ENCODE results near the gene AMBRA1.

AMBRA1 gene

DNA sequence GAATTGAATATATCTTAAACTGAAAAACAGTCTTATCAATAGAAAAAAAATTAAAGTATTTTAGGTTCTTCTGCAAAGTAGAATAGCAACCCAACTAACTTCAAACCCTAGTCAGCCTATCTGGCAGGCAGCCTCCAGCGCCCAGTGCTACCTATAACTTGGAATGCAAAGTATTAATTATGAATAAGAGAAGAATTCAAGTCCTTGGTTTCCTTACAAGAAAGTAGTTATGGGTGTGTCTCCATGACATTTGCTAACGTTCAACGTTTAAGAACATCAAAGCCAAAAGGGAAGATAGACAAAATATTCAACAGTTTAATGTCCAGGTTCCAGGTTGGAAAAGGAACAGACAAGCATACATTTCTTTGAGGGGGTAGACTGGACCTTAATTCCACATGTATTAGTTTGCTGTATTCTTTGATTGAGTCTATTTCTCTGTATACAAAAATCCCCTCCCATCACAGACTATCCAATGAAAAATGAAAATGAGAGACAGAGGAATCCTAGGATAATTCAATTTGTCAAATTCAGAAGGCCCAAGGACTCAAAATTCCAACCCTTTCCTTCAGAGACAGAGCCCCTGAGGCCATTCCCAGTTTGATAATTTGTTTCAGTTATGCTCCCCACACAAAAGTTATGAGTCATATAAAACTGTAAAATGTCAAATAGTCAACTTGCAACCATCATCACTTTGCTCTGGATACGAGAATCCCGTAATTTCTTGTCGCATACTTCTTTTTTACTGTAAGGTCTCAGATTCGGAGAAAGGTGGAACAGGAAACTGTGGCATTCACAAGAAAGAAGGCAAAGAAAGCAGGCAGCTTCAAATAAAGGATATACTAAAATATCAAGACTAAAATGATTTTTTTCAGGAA is 118.5 kb downstream of the AMBRA1 start:
- no peak for DNase-seq (ENCODE audit: low read depth)

DNA sequence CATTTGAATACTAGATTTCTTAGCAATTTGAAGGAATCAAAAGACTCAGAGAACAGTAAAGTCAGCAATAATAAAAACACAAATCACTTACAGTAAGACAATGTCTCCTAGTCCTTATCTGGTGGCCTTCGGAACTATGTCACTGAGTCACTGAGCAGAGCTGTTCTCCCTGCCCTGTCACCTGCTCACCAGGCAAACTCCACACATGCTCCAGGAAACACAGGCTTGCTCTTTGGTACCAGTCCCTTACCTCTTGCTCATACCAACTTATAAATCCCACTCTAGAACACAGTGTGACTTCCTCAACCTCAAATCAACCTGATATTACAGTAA is 121.2 kb downstream of the AMBRA1 start:
- no peak for DNase-seq (ENCODE audit: low read depth)

DNA sequence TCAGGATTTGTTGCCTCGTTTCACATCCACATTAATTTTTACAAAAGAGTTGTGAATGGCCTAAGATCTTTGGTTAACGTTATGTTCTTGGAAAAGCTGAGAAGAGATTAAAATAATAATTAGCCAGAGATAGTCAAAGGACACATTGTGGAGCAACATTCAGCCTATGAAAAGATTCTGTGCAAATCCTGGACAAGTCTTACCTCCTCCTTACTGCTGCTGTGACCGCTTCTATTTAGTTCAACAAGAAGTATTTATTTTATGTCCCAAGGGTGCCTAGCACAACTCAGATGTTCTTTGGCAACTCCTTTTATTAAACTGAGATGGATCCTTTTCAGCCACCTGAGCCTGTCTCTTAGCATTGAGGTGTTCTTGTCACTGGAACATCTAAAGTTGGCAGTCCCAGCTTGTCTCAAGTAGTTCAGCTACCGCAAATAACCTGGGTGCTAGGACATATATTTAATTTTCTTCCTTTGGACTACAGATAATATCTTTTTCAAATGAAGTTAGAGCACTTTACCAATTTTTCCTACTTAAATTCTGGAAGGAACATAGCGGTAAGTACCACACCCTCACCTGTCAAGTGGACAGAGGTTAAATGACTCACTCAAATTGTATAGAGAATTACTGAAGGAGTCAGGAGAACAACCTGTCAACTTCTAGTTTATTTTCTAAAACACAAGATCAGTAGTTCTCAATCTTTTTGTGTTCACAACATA is 121.7 kb downstream of the AMBRA1 start:
- DNase-seq (ENCODE audit: low read depth): no peak

DNA sequence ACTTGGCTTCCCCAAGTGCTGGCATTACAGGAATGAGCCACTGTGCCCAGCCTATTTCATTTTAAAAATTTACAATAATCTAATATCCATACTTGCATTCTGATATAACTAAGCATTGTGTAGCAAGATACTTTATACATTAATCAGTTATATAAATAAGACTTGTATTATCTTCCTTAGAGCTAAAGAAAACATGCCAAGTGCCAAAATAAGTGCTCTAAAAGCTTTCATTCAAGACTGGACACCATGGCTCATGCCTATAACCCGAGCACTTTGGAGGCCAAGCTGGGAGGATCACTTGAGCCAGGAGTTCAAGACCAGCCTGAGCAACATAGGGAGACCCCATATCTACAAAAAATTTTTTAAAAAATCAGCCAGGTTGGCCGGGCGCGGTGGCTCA is 123.9 kb downstream of the AMBRA1 start:
- no peak for DNase-seq (ENCODE audit: low read depth)

DNA sequence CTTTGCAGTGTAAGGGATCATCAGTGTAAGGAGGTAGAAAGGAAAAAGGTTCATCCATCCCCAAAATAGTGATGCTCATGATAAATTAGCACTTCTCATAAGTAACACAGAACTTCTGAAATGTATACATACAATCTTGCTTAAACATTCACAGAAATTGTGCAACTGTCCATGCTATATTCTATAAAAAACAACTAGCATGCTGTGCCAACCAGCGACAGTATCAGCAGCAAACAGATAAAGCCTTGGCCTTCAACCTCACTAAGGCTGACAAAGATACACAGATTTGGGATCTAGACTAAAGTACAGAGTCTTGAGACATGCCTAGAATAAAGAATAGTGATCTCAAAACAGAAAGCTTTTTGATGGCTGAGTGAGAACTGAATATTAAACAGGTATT is 128.1 kb downstream of the AMBRA1 start:
- no peak for DNase-seq (ENCODE audit: low read depth)

DNA sequence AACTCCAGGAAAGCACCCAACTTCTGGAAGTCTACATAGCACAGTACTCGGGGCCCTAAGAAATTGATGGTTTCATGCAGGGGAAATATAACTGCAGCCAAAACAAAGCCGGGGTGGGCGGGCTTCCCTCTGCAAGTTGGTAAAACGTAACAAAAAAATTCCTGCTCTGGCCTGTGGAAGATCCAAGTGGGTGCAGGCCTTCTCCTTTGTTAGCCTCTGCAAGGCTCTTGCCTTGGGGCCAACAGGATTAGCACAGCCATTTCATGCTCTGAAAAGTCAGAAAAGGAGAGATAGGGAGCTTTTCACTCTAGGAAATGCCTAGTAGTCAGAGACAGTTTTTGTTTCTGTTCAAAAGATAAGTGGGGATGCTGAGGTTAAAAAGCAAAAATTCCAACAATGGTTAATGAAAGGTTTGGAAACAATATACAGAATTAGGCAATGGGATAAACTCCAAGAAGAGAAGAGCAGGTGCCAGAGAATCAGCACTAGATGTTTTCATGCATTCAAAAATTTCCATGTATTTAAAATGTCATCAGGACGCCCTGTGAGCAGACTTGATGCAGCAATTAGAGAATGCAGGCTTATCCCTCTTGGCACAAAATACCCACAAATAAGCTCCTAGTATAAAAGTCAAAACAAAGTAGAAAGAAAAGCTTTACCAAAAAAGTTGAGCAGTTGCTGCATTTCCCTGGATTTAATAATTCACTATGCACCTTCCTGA is 130.0 kb downstream of the AMBRA1 start:
- DNase-seq (ENCODE audit: low read depth): no peak

DNA sequence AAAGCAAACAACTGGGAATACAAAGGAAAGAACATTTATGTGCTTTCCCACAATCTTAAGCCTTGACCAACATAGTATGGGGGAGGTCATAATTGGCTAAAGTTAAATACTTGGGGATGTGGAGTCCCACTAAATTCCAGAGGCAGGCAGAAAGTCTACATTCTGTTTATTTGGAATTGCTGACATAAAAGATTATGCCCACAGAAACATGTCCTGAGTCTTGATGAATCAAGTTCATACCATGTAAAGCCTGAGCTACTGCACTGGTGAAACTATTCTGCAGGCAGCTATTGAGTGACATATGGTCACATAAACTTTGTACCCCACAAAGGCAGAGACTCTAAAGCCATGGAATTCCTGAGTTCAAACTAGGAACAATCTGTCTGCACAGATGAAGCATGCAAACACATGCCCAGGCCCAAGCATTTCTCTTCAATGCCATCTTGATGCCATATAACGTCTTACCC is 132.3 kb downstream of the AMBRA1 start:
- no peak for DNase-seq (ENCODE audit: low read depth)

DNA sequence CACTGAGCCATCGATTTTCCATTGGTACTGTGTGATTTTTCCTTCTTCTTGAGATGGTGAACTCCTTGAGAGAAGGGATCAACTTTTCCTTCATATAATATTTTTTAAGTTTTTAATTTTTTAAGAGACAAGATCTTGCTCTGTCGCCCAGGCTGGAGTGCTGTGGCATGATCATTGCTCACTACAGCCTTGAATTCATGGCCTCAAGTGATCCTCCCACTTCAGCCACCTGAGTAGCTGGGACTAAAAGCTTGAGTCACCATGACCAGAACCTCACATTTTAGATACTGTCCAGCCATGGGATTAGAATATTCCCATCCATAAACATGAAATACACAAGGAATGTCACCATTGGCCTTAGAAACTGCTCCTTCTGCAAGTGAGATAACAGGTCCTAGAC is 135.3 kb downstream of the AMBRA1 start:
- DNase-seq (ENCODE audit: low read depth): no peak

DNA sequence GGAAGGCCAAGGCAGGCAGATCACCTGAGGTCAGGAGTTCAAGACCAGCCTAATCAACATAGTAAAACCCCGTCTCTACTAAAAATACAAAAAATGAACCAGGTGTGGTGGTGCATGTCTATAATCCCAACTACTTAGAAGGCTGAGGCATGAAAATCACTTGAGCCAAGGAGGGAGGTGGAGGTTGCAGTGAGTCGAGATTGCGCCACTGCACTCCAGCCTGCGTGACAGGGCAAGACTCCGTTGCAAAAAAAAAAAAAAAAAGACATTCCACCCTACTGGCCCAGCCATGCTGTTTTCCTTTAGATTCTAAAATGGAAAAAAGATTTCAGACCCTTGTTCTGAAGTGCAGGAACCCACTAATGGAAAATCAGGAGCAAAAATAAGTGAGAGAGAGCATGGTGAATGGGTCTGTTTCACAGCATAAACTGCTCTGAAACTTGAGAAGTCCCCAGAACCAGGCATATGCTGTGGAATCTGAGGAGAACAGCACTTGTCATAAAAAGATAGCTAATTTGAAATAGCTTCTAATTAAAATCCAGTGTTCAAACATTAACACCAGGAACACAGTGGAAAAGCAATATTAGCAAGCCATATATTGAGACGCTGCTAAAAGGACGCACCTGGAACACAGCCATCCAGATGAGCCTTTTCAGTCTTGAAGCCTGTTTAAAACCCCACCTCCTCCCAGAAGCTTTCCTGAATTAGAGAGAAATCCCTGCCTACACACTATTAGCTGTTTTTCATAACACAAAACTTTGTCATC is 136.0 kb downstream of the AMBRA1 start:
- DNase-seq (ENCODE audit: low read depth): no peak

DNA sequence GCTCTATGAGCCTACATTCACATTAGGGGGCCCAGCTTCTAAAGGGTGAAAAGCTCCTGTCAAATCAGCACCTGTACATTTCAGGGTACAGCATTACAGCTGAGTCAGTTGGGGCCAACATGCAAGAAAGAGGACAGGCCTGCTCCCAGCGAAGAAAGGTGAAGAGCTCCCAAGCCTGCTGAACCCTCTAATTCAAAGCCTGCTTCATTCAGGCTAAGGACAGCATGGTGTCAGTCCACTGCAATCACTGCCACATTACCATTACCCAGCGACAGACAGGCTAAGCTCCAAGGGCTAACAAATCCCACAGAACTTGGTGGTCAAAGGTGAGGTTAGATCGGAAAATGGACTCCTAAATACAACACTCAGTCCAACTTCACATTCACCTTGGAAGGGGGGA is 136.8 kb downstream of the AMBRA1 start:
- no peak for DNase-seq (ENCODE audit: low read depth)

DNA sequence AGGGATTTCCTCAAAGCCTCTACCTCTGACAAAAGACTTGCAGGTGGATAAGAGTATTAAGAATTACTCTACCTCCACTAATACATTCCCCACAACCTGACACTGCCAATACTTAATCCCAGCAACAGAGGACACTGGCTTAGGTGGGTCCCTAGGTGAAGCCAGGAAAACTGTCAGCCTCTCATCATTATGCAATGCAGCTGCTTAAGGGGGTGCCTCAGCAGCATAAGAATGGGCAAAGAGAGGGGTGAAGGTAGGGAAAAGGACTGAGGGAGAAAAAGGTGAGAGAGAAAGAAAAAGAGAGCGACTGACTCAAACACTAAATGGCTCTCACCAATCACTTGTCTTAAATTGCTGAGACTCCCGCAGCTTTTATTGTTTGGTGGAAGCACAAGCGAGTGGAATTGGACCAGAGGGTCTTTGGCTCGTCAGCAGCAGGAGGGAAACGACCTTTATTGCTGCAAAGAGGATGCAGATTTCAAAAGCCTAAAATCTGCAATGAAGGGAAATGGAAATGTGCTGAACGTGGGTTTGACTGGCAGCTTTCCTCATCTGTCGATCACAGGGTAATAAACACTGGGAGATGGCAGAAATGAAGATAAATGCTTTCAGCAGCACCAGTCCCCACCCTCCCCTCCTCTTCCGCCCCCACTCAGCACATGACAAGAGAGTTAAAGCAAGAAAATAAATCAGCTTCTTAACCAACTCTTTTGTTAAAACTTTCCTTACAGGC is 137.4 kb downstream of the AMBRA1 start:
- no peak for DNase-seq (ENCODE audit: low read depth)

DNA sequence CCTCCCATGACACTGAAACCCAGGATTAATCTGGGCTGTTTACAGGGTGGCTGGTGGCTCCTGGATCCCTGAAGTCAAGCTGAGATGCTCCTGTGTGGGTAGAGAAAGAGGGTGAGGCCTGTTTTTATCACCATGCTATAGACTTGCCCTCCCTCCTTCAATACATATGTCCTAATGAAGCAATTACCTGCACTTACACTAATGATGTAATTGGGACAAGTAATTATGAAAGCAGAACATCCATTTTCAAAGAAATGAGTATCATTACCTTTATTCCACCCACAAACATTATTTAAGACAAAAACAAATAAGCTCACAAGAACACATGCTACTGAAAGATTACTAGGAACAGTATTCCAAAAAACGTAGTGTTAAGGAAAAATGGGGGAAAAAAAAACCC is 138.0 kb downstream of the AMBRA1 start:
- no peak for DNase-seq (ENCODE audit: low read depth)

DNA sequence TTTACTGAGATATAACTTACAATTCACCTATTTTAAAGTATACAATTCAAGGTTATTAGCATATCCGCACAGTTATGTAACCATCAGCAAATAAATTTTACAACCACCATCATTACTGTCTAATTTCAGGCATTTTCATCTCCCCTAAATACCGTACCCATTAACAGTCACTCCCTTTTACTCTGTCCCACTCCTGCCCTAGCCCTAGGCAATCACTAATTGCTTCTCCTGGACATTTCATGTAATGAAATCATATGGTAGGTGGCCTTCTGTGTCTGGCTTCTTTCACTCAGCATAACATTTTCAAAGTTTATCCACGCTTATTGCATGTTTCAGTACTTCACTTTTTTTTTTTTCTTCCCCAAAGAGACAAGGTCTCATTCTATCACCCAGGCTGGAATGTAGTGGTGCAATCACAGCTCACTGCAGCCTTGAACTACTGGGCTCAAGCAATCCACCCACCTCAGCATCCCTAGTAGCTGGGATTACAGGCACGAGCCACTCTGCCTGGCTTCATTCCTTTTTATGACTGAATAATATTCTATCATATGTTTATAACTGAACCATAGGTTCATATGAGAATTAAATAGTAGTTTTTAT is 140.8 kb downstream of the AMBRA1 start:
- DNase-seq (ENCODE audit: low read depth): no peak

DNA sequence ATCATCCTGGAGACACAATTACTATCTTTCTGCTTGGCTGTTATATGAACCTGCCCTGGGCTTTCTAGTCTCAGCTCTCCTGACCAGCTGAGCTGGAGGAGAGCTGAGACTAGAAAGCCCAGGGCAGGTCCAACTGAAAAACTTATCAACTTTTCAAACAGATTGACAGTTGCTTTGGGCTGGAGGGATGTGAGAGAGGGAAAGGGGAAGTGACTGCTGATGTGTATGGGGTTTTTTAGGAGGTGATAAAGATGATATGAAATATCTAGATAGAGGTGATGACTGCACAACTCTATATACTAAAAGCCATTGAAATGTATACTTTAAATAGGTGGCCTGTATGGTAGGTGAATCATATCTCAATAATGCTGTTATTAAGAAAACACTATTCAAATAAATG is 142.1 kb downstream of the AMBRA1 start:
- no peak for DNase-seq (ENCODE audit: low read depth)

DNA sequence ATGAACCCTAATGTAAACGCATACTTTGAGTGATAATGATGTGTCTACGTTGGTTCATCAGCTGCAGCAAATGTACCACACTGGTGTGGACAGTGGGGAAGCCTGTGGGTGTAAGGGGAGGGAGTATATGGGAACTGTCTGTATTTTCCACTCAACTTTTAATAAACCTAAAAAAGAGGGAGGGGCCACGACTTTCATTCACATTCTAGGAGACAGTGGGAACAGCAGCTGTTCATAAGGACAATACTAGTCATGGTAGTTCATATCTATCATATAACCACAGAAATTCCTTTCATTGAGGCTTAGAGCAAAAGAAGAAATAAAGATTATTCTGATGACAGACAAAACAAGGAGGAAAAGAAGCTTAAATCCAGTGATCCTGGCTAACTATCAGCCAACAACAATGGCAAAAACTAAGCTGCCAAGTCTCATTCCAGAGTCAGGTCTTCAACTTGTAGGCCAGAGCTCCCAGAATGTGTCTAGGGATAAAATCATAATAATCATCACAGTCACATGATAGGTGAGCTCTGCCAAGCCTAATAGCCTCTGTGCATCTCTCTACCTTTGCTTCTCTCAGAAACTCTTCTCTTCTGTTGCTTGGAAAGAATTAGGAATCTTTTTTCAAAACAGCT is 142.9 kb downstream of the AMBRA1 start:
- no peak for DNase-seq (ENCODE audit: low read depth)

DNA sequence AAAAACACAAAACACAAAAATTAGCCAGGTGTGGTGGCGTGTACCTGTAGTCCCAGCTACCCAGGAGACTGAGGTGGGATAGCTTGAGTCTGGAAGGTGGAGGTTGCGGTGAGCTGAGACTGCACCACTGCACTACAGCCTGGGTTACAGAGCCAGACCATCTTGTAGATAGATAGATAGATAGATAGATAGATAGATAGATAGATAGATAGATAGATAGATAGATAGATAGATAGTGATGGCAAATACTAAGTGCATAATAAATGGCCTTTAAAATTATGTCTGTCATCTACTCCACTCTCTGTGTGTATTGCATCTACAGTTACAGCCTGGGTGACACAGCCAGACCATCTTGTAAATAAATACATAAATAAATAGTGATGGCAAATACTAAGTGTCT is 146.3 kb downstream of the AMBRA1 start:
- no peak for DNase-seq (ENCODE audit: low read depth)

DNA sequence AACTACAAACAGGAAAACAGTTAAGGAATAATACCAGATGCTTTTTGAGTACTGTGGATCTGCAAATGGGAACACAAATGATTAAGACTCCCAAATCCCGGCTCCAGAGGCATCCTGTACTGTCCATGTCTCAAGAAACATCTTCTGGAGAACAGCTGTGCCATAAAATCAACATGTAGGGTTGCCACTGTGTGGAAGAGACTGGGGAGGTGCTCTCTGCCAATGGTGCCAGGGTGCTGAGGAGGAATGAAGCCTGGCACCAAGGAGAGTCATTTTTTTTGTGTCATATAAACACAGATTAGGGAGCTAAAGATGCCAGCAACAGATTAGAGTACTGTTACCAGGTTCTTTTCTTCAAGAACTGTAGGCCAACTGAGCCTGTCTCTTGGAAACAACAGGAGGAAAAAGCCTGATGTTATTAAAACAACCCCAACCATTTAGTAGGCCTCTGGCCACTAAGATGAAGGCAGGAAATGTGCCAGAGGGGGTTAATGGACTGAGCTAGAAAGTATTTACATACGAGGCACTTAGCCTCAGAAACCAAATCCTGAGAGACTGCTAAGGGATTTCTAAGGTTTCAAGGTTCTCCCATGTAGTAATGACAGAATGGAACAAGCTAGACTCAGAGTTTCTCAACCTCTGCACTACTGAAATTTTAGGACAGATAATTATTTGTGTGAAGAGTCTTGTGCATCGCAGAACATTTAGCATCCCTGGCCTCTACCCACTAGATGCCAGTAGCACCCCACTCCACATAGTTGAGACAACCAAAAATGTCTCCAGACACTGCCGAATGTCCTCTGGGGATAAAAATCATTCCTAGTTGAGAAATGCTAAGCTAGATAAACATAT is 147.7 kb downstream of the AMBRA1 start:
- no peak for DNase-seq (ENCODE audit: low read depth)

DNA sequence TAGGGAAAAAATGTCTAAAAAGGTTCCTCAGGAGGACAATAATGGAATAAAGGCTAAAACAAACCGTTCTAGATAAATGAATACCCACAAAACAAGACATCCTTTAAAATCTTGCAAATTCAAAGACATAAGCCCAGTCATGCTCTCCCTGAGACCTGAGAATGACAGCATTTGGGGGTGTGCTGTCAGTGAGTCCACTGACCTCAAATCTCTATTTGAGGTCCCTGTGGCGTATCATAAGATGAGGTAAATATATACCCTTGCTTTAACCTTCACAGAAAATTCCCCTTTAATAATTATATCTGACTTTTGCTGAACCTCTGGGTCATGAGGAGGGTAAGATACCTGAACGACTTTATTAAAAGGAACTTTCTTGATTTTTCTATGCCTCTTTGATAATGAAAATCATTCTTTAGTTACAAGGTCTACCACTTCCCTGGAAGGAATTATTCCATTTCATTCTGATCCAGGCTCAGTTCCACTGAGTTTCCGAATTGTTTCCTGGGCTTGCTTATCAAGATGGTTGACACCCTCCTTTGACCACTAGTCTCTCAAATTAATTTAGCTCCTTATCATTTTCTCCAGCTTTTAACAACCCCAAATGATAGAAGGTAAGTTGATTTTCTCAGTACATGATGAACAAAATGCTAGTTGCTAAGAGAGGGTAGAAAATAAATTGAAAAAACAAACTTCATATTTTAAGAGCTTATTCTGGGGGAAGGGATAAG is 148.5 kb downstream of the AMBRA1 start:
- DNase-seq (ENCODE audit: low read depth): no peak

DNA sequence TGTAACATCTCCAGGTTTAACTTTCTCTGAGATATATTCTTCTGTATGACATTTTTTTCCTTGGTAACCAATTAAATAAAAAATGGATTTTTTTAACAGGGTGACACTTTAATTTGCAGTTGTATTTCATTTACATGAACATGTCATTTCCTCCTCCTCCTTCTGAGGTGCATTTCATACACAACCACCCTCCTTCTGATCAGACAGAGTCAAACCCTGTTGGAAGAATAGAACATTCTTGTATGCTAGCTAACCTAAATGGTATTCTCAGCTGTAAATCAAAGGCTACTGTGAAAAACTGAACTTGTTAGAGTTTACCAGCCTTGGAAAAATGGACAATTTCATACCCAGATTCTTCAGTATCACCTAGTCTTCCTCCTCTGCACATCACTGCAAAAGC is 149.5 kb downstream of the AMBRA1 start:
- no peak for DNase-seq (ENCODE audit: low read depth)
